Neuronal stem cell (in vitro differentiated cells): ENCODE data around the gene NTRK3.

ENCODE experiments used
- DNase-seq: peaks from one replicate; pipeline ENCODE4 v3.0.0-alpha.2; 2013; ENCODE audit warnings: low spot score
- H2AFZ ChIP-seq: one replicate; pipeline ENCODE4 v1.6.1; 2013; ENCODE audit warnings: mild to moderate bottlenecking, low read length, inconsistent platforms
- H2AK5ac ChIP-seq: 2 replicates; pipeline ENCODE4 v1.6.1; 2013; ENCODE audit warnings: low read depth, mild to moderate bottlenecking, inconsistent platforms, low read length, moderate library complexity, mixed read lengths
- H2BK120ac ChIP-seq: 2 replicates; pipeline ENCODE4 v1.6.1; 2013; ENCODE audit warnings: low read depth, mild to moderate bottlenecking, inconsistent platforms, low read length, moderate library complexity, mixed read lengths
- H2BK12ac ChIP-seq: one replicate; pipeline ENCODE4 v1.6.1; 2013; ENCODE audit warnings: low read length, inconsistent platforms
- H2BK15ac ChIP-seq: 2 replicates; pipeline ENCODE4 v1.6.1; 2013; ENCODE audit warnings: mild to moderate bottlenecking, low read length, inconsistent platforms, mixed read lengths
- H2BK5ac ChIP-seq: one replicate; pipeline ENCODE4 v1.6.1; 2013; ENCODE audit warnings: inconsistent platforms, mild to moderate bottlenecking, low read length, moderate library complexity
- H3K14ac ChIP-seq: one replicate; pipeline ENCODE4 v1.6.1; 2013; ENCODE audit warnings: low read length, inconsistent platforms
- H3K18ac ChIP-seq: 2 replicates; pipeline ENCODE4 v1.6.1; 2013; ENCODE audit warnings: low read length, inconsistent platforms
- H3K23ac ChIP-seq: 2 replicates; pipeline ENCODE4 v1.6.1; 2013; ENCODE audit warnings: low read depth, mild to moderate bottlenecking, mixed read lengths, low read length, inconsistent platforms; ENCODE audit not compliant: poor library complexity
- H3K27ac ChIP-seq: replicated peaks from 3 replicates; pipeline ENCODE4 v1.5.1; 2013; ENCODE audit warnings: low read length, inconsistent platforms
- H3K27me3 ChIP-seq, 3 experiments: 2 replicates each; pipeline ENCODE4 v1.6.1; 2013; ENCODE audit warnings: low read length in 3 of 3, mild to moderate bottlenecking in 2 of 3, inconsistent platforms in 1 of 3, low read depth in 1 of 3, mixed read lengths in 1 of 3, moderate library complexity in 1 of 3; ENCODE audit not compliant: control insufficient read depth in 3 of 3, insufficient read depth in 3 of 3
- H3K36me3 ChIP-seq, 2 donors: replicated peaks in 1 of 2; 2 replicates each; pipeline ENCODE4 v1.6.1; 2013; ENCODE audit warnings: low read length in 2 of 2; ENCODE audit not compliant: control insufficient read depth in 2 of 2, insufficient read depth in 2 of 2
- H3K4ac ChIP-seq: 2 replicates; pipeline ENCODE4 v1.6.1; 2013; ENCODE audit warnings: inconsistent platforms, mild to moderate bottlenecking, low read length, moderate library complexity
- H3K4me1 ChIP-seq, 2 donors: 1 replicate in 1 of 2; 2 replicates in 1 of 2; pipeline ENCODE4 v1.6.1; 2013; ENCODE audit warnings: low read length in 2 of 2, low read depth in 1 of 2; ENCODE audit not compliant: control insufficient read depth in 2 of 2, insufficient read depth in 1 of 2
- H3K4me2 ChIP-seq: one replicate; pipeline ENCODE4 v1.6.1; 2013; ENCODE audit warnings: mild to moderate bottlenecking, low read length, inconsistent platforms; ENCODE audit not compliant: insufficient read depth, poor library complexity, severe bottlenecking
- H3K4me3 ChIP-seq, 2 donors: 2 replicates each; pipeline ENCODE4 v1.5.1; 2013; ENCODE audit warnings: low read length in 2 of 2, mild to moderate bottlenecking in 2 of 2, inconsistent platforms in 1 of 2, moderate library complexity in 1 of 2
- H3K79me1 ChIP-seq: one replicate; pipeline ENCODE4 v1.6.1; 2013; ENCODE audit warnings: low read depth, mild to moderate bottlenecking, inconsistent platforms, low read length, moderate library complexity
- H3K9ac ChIP-seq: one replicate; pipeline ENCODE4 v1.6.1; 2013; ENCODE audit warnings: mild to moderate bottlenecking, low read depth, low read length, inconsistent platforms; ENCODE audit not compliant: poor library complexity
- H3K9me3 ChIP-seq, 2 donors: replicated peaks in 1 of 2; 2 replicates each; pipeline versions ENCODE3 to v1.6.1; 2013; ENCODE audit warnings: low read length in 2 of 2, mild to moderate bottlenecking in 2 of 2, inconsistent platforms in 1 of 2, low read depth in 1 of 2, mixed read lengths in 1 of 2, moderate library complexity in 1 of 2; ENCODE audit not compliant: control insufficient read depth in 2 of 2, insufficient read depth in 1 of 2
- H4K8ac ChIP-seq: one replicate; pipeline ENCODE4 v1.6.1; 2013; ENCODE audit warnings: low read depth, mild to moderate bottlenecking, inconsistent platforms, low read length, moderate library complexity
- H4K91ac ChIP-seq: one replicate; pipeline ENCODE4 v1.6.1; 2013; ENCODE audit warnings: low read length, low read depth, mild to moderate bottlenecking, inconsistent platforms; ENCODE audit not compliant: poor library complexity
- WGBS, 2 donors: extraction: QIAGEN DNeasy Blood & Tissue Kit; methylation state at CpG; one replicate each; pipeline ENCODE4 v1.1.7; 2013; ENCODE audit warnings: missing lambda C conversion rate in 2 of 2, mixed read lengths in 1 of 2; ENCODE audit not compliant: insufficient read length in 2 of 2, insufficient replicate concordance in 1 of 2; ENCODE audit errors: extremely low coverage in 2 of 2; 5-methylcytosine and 5-hydroxymethylcytosine counted together

Gene NTRK3

GRCh38 chr15:87949151-87949574 lies 307.4 kb downstream of the NTRK3 start:
- Histone ChIP-seq H3K27me3 (no peaks in the 10 kb centered on the region), H2BK120ac (no peak overlapping the region), H3K36me3 (no peaks in the 10 kb centered on the region), H4K91ac (no peak overlapping the region), H3K79me1 (no peaks in the 10 kb centered on the region), H2AFZ (no peak overlapping the region), H3K4me1 (peaks cover 0 to 6% of the 10 kb centered on the region in 2 donors), H3K14ac (no peak overlapping the region), H4K8ac (no peak overlapping the region), H3K4ac (no peak overlapping the region), H2BK15ac (no peak overlapping the region), H3K9ac (no peak overlapping the region), H3K4me3 (no peak overlapping the region), H3K18ac (no peak overlapping the region), H3K4me2 (no peak overlapping the region), H3K9me3 (no peaks in the 10 kb centered on the region), H2BK12ac (no peak overlapping the region), H2AK5ac (no peak overlapping the region), H3K27ac (no peak overlapping the region), H2BK5ac (no peak overlapping the region), H3K23ac (no peak overlapping the region)
- no peak for DNase-seq
- no CpG with 5 or more reads among the region's 7 CpGs for WGBS, 2 donors

DNA sequence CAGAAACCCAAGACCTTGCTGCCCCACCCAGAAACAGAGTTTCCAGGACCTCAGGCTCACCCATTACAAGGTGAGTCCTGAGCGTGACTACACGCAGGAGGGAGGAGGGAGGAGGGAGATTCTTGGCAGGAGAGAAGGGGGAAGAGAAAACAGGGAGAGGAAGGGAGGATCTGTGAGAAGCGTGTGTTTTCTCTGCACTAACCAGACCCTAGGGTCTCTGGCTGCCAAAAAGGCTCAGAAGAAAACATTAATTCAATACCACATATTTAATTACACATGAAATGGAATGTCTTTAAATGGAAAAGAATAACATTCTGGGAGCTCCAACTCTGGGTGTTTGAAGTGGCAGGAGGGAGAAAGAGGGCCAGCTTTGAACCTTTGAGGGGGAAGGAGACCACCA lies 309.0 kb downstream of the NTRK3 start:
- no peak for DNase-seq
- no peak overlapping the region for H2BK5ac ChIP-seq
- H4K91ac ChIP-seq, result no peak overlapping the region
- no peak overlapping the region for H3K4ac ChIP-seq
- no CpG with 5 or more reads among the region's 3 CpGs for WGBS, 2 donors
- peaks cover 0 to 2% (median 0%) of the 10 kb centered on the region in 3 experiments for H3K27me3 ChIP-seq
- no peak overlapping the region for H2AK5ac ChIP-seq
- no peak overlapping the region for H3K4me3 ChIP-seq
- H3K9me3 ChIP-seq, result no peaks in the 10 kb centered on the region
- H3K4me1 ChIP-seq, result peaks cover 0 to 6% of the 10 kb centered on the region in 2 donors
- no peak overlapping the region for H2BK12ac ChIP-seq
- no peak overlapping the region for H3K27ac ChIP-seq
- no peak overlapping the region for H3K23ac ChIP-seq
- H2AFZ ChIP-seq, result no peak overlapping the region
- no peaks in the 10 kb centered on the region for H3K79me1 ChIP-seq
- no peak overlapping the region for H3K9ac ChIP-seq
- H3K14ac ChIP-seq, result no peak overlapping the region
- no peaks in the 10 kb centered on the region for H3K36me3 ChIP-seq
- no peak overlapping the region for H4K8ac ChIP-seq
- H3K18ac ChIP-seq, result no peak overlapping the region
- H2BK120ac ChIP-seq, result no peak overlapping the region
- H2BK15ac ChIP-seq, result no peak overlapping the region
- no peak overlapping the region for H3K4me2 ChIP-seq

- no peak overlapping the region for H3K4ac ChIP-seq
- no peak overlapping the region for H2BK15ac ChIP-seq
- H3K27ac ChIP-seq, result no peak overlapping the region
- H3K9me3 ChIP-seq, result no peaks in the 10 kb centered on the region
- no peak overlapping the region for H3K14ac ChIP-seq
- no peak overlapping the region for H2BK120ac ChIP-seq
- no peak overlapping the region for H2AFZ ChIP-seq
- H2BK12ac ChIP-seq, result no peak overlapping the region
- DNase-seq, result no peak
- no peak overlapping the region for H2AK5ac ChIP-seq
- H3K79me1 ChIP-seq, result no peaks in the 10 kb centered on the region
- no peak overlapping the region for H3K18ac ChIP-seq
- no peaks in the 10 kb centered on the region for H3K36me3 ChIP-seq
- peaks cover 0 to 2% (median 0%) of the 10 kb centered on the region in 3 experiments for H3K27me3 ChIP-seq
- H3K4me3 ChIP-seq, result no peak overlapping the region
- H2BK5ac ChIP-seq, result no peak overlapping the region
- H3K23ac ChIP-seq, result no peak overlapping the region
- WGBS, 2 donors, result no CpG with 5 or more reads among the region's 3 CpGs
- H3K4me1 ChIP-seq, result peaks cover 0 to 15% of the 10 kb centered on the region in 2 donors
- H3K4me2 ChIP-seq, result no peak overlapping the region
- no peak overlapping the region for H3K9ac ChIP-seq
- no peak overlapping the region for H4K8ac ChIP-seq
- H4K91ac ChIP-seq, result no peak overlapping the region
These were observed 311.3 kb downstream of the NTRK3 start for GRCh38 chr15:87945246-87945645.

DNA sequence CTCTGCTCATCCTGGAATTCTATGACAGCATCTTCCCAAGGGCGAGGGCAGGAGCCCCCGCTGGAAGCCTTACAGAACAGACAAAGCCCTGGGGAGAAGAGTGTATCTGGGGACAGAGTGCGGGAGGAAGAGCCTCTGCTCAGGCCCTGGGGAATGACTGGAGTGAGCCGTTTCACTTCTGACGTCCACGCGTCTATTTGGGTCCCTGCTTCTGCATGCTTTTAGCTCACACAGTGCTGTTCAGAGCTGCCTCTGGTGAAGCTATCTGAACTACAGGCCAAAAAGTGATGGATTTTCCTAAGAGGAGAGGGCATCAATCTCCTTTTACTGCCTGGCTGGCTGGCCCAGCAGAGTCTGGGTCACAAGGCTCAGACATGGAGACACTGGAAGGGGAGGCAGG lies 311.8 kb downstream of the NTRK3 start:
- H2AK5ac ChIP-seq, result no peak overlapping the region

More for the DNA sequence above, 311.8 kb downstream of the NTRK3 start:
- Histone ChIP-seq H2AFZ (no peak overlapping the region), H3K4me1 (peaks cover 0 to 15% of the 10 kb centered on the region in 2 donors), H3K4me3 (no peak overlapping the region), H3K14ac (no peak overlapping the region), H3K79me1 (no peaks in the 10 kb centered on the region), H3K27ac (no peak overlapping the region), H4K91ac (no peak overlapping the region), H3K18ac (no peak overlapping the region), H3K4me2 (no peak overlapping the region), H3K36me3 (no peaks in the 10 kb centered on the region), H4K8ac (no peak overlapping the region), H3K4ac (no peak overlapping the region), H2BK15ac (no peak overlapping the region), H3K9ac (no peak overlapping the region), H2BK120ac (no peak overlapping the region), H3K9me3 (no peaks in the 10 kb centered on the region), H3K27me3 (peaks cover 0 to 2% (median 0%) of the 10 kb centered on the region in 3 experiments), H3K23ac (no peak overlapping the region), H2BK12ac (no peak overlapping the region), H2BK5ac (no peak overlapping the region)
- WGBS, 2 donors, result no CpG with 5 or more reads among the region's 7 CpGs
- DNase-seq, result no peak
